H1 (cell line): ENCODE data around the gene GTF2IRD1. TPM values are rescaled to one million over a fixed set of nuclear protein-coding genes. Genes with fewer than 3 reads are reported as not detected.

Experiments used
- CTCF ChIA-PET: fragments of 300-600 bp; sonication (Branson Sonifier 250); formaldehyde crosslinking; loops from one replicate; lab custom pipeline; 2021; ENCODE audit not compliant: partially characterized antibody; lab: Charles Lee
- POLR2A ChIA-PET: fragments of 300-600 bp; sonication (Branson Sonifier 250); formaldehyde crosslinking; loops from one replicate; lab custom pipeline; 2021; ENCODE audit warnings: inconsistent platforms; ENCODE audit not compliant: partially characterized antibody; lab: Charles Lee
- DNase-seq, 2 experiments: peaks; one replicate each; pipeline versions ENCODE4 v3.0.0 to v3.0.0-alpha.2; 2010 to 2022; ENCODE audit warnings: low spot score in 2 of 2, low read depth in 1 of 2, mixed read lengths in 1 of 2
- FAIRE-seq: peaks from 2 replicates; lab custom pipeline; 2011; peaks lifted over from hg19 to GRCh38; lab: Jason Lieb, UNC
- H2AFZ ChIP-seq: 2 replicates; pipeline ENCODE4 v1.8.1; 2012; ENCODE audit warnings: low read length, inconsistent platforms
- H2AK5ac ChIP-seq: 2 replicates; pipeline ENCODE4 v1.6.1; 2013; ENCODE audit warnings: low read depth, low read length
- H2BK120ac ChIP-seq: replicated peaks from 2 replicates; pipeline ENCODE3; 2013; ENCODE audit warnings: low read depth, low read length, inconsistent platforms
- H2BK12ac ChIP-seq: 2 replicates; pipeline ENCODE4 v1.6.1; 2013; ENCODE audit warnings: low read depth, low read length
- H2BK15ac ChIP-seq: 2 replicates; pipeline ENCODE4 v1.6.1; 2013; ENCODE audit warnings: low read length
- H2BK20ac ChIP-seq: 2 replicates; pipeline ENCODE4 v1.6.1; 2013; ENCODE audit warnings: low read length
- H2BK5ac ChIP-seq: 2 replicates; pipeline ENCODE4 v1.6.1; 2013; ENCODE audit warnings: low read depth, low read length
- H3K14ac ChIP-seq: 2 replicates; pipeline ENCODE4 v1.6.1; 2013; ENCODE audit warnings: inconsistent platforms; ENCODE audit not compliant: insufficient read length
- H3K18ac ChIP-seq: 2 replicates; pipeline ENCODE4 v1.6.1; 2013; ENCODE audit warnings: low read length; ENCODE audit errors: extremely low read depth
- H3K23ac ChIP-seq: 2 replicates; pipeline ENCODE4 v1.6.1; 2013; ENCODE audit warnings: inconsistent platforms; ENCODE audit not compliant: insufficient read length
- H3K23me2 ChIP-seq: 2 replicates; pipeline ENCODE4 v1.6.1; 2013; ENCODE audit warnings: low read depth, low read length
- H3K27ac ChIP-seq: 2 replicates; pipeline ENCODE4 v1.6.1; 2011; ENCODE audit warnings: low read depth, low read length, inconsistent platforms
- H3K27me3 ChIP-seq, 4 experiments: replicated peaks in 1 of 4; 1 replicate in 1 of 4; 2 replicates in 3 of 4; pipeline versions ENCODE4 v1.6.1 to v1.8.1; 2011 to 2013; ENCODE audit warnings: low read length in 3 of 4, mild to moderate bottlenecking in 3 of 4, inconsistent platforms in 2 of 4, mixed read lengths in 2 of 4, moderate library complexity in 1 of 4; ENCODE audit not compliant: control insufficient read depth in 3 of 4, insufficient read depth in 3 of 4; ENCODE audit errors: extremely low read depth in 1 of 4
- H3K36me3 ChIP-seq, 4 experiments: 2 replicates each; pipeline versions ENCODE4 v1.6.1 to v1.8.1; 2011 to 2013; ENCODE audit warnings: mild to moderate bottlenecking in 4 of 4, low read length in 3 of 4, moderate library complexity in 2 of 4, control low read depth in 1 of 4, inconsistent platforms in 1 of 4; ENCODE audit not compliant: insufficient read depth in 4 of 4, control insufficient read depth in 2 of 4
- H3K4ac ChIP-seq: replicated peaks from 2 replicates; pipeline ENCODE3; 2013; ENCODE audit warnings: low read length, low read depth, mixed read lengths, inconsistent platforms; ENCODE audit not compliant: insufficient read length
- H3K4me1 ChIP-seq, 4 experiments: replicated peaks in 1 of 4; 1 replicate in 1 of 4; 2 replicates in 3 of 4; pipeline versions ENCODE4 v1.6.1 to v1.8.1; 2011 to 2013; ENCODE audit warnings: low read length in 3 of 4, inconsistent platforms in 2 of 4, mixed read lengths in 1 of 4; ENCODE audit not compliant: insufficient read depth in 4 of 4, control insufficient read depth in 3 of 4
- H3K4me2 ChIP-seq, 2 experiments: 2 replicates each; pipeline versions ENCODE4 v1.6.1 to v1.8.1; 2011 to 2013; ENCODE audit warnings: low read depth in 2 of 2, low read length in 2 of 2, control low read depth in 1 of 2, inconsistent platforms in 1 of 2, mild to moderate bottlenecking in 1 of 2; ENCODE audit not compliant: insufficient read depth in 1 of 2
- H3K4me3 ChIP-seq, 4 experiments: fragments of 200-600, 300-600 bp in 1 of 4; sonication (generic), shearing (Covaris generic), sonication (Bioruptor Twin) in 1 of 4; 2 replicates each; pipeline versions ENCODE4 v1.5.1 to v1.8.1; 2011 to 2016; ENCODE audit warnings: low read length in 4 of 4, low read depth in 3 of 4, control low read depth in 2 of 4, inconsistent platforms in 2 of 4, mild to moderate bottlenecking in 2 of 4, mixed read lengths in 1 of 4, moderate library complexity in 1 of 4; ENCODE audit not compliant: insufficient read depth in 2 of 4; ENCODE audit errors: extremely low read depth in 1 of 4
- H3K56ac ChIP-seq: replicated peaks from 2 replicates; pipeline ENCODE3; 2013; ENCODE audit warnings: low read depth, mild to moderate bottlenecking, mixed read lengths, low read length, inconsistent platforms; ENCODE audit not compliant: insufficient read length
- H3K79me1 ChIP-seq: 2 replicates; pipeline ENCODE4 v1.6.1; 2013; ENCODE audit warnings: low read depth, low read length, control low read depth
- H3K79me2 ChIP-seq, 2 experiments: 2 replicates each; pipeline versions ENCODE4 v1.6.1 to v1.8.1; 2012 to 2013; ENCODE audit warnings: low read length in 2 of 2, mild to moderate bottlenecking in 2 of 2, inconsistent platforms in 1 of 2; ENCODE audit not compliant: insufficient read depth in 2 of 2, control insufficient read depth in 1 of 2
- H3K9ac ChIP-seq, 4 experiments: replicated peaks in 1 of 4; 1 replicate in 1 of 4; 2 replicates in 3 of 4; pipeline versions ENCODE4 v1.6.1 to v1.8.1; 2011 to 2013; ENCODE audit warnings: low read depth in 3 of 4, low read length in 3 of 4, control low read depth in 2 of 4, mild to moderate bottlenecking in 2 of 4, moderate library complexity in 2 of 4, inconsistent platforms in 1 of 4; ENCODE audit errors: extremely low read depth in 1 of 4
- H3K9me3 ChIP-seq, 2 experiments: 2 replicates each; pipeline versions ENCODE4 v1.6.1 to v1.8.1; 2012 to 2013; ENCODE audit warnings: mild to moderate bottlenecking in 2 of 2, moderate library complexity in 2 of 2, control low read depth in 1 of 2, inconsistent platforms in 1 of 2, low read depth in 1 of 2, low read length in 1 of 2, mixed read lengths in 1 of 2; ENCODE audit not compliant: insufficient read depth in 2 of 2
- H4K20me1 ChIP-seq, 2 experiments: replicated peaks in 1 of 2; 2 replicates each; pipeline versions ENCODE3 to v1.8.1; 2011 to 2013; ENCODE audit warnings: inconsistent platforms in 2 of 2, low read length in 2 of 2, mild to moderate bottlenecking in 1 of 2; ENCODE audit not compliant: insufficient read depth in 2 of 2, control insufficient read depth in 1 of 2
- H4K5ac ChIP-seq: 2 replicates; pipeline ENCODE4 v1.6.1; 2013; ENCODE audit warnings: low read length, low read depth, mixed read lengths, inconsistent platforms; ENCODE audit not compliant: insufficient read length
- H4K8ac ChIP-seq: 2 replicates; pipeline ENCODE4 v1.8.0; 2013; ENCODE audit warnings: mild to moderate bottlenecking, moderate library complexity, low read length, inconsistent platforms; ENCODE audit not compliant: insufficient read depth; ENCODE audit errors: extremely low read depth
- H4K91ac ChIP-seq: replicated peaks from 2 replicates; pipeline ENCODE3; 2013; ENCODE audit warnings: low read length, mixed read lengths, inconsistent platforms; ENCODE audit not compliant: insufficient read length
- WGBS, 2 experiments: shearing (Covaris generic) in 1 of 2; methylation state at CpG; one replicate each; pipeline versions ENCODE4 v1.1.6 to v1.1.7; 2013 to 2015; ENCODE audit warnings: low lambda C conversion rate in 2 of 2, mixed read lengths in 2 of 2, inconsistent platforms in 1 of 2, low coverage in 1 of 2, missing lambda C conversion rate in 1 of 2; ENCODE audit not compliant: insufficient replicate concordance in 2 of 2, insufficient coverage in 1 of 2, insufficient read length in 1 of 2; ENCODE audit errors: extremely low coverage in 1 of 2, missing lambda C conversion rate in 1 of 2; 5-methylcytosine and 5-hydroxymethylcytosine counted together
- polyA plus RNA-seq, 7 experiments: library from polyadenylated mRNA; depleted of rRNA in 3 of 7; stranded (reverse) in 5 of 7; unstranded in 2 of 7; fragments of >200 nt in 5 of 7; fragments of 200-250 nt in 2 of 7; gene quantifications; 1 replicate in 5 of 7; 2 replicates in 1 of 7; 4 replicates in 1 of 7; pipeline versions ENCODE4 v1.2.1 to v1.2.3, GENCODE V29; 2011 to 2013; ENCODE audit warnings: missing spikeins in 2 of 7, mixed read lengths in 2 of 7
- total RNA-seq: library from RNA; stranded (reverse); fragmentation: NEBNext Ultra II Directional; extraction: Animal tissue kit (Norgen Biotek cat#: 25700); gene quantifications from 2 replicates; pipeline ENCODE4 v1.2.1, GENCODE V29; 2021

The GTF2IRD1 gene
- total and polyA plus RNA-seq, 2 of the 8 experiments (the other 6 are each of a cell fraction or from before 2014, with no cell fraction given), result 27.4 to 45.4 TPM

DNA sequence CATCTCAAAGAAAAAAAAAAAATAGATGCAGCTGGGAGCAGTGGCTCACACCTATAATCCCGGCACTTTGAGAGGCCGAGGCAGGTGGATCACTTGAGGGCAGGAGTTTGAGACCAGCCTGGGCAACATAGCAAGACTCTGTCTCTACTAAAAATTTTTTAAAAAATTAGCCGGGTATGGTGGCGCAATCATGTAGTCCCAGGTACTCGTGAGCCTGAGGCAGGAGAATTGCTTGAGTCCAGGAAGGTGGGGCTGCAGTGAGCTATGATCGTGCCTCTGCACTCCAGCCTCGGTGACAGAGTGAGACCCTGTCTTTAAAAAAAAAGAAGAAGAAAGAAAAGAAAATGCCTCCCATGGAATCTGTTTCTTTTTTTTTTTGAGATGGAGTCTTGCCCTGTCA is 31.9 kb downstream of the GTF2IRD1 start:
- no peak overlapping the region for H2BK15ac ChIP-seq
- no peak overlapping the region for H4K91ac ChIP-seq
- DNase-seq (no peak), FAIRE-seq (no peak)
- H2BK5ac ChIP-seq, result no peak overlapping the region
- H4K20me1 ChIP-seq, result peaks cover 0 to 6% of the 10 kb centered on the region in 2 experiments
- H3K23me2 ChIP-seq, result no peaks in the 10 kb centered on the region
- H3K4me1 ChIP-seq, result peaks cover 0 to 6% (median 5%) of the 10 kb centered on the region in 4 experiments; a peak in 4 of 7 replicates
- no peak overlapping the region for H2BK12ac ChIP-seq
- H3K14ac ChIP-seq, result no peak overlapping the region
- H3K79me1 ChIP-seq, result peaks cover 21% of the 10 kb centered on the region
- no peak overlapping the region for H3K56ac ChIP-seq
- H3K27ac ChIP-seq, result no peak overlapping the region
- H3K4ac ChIP-seq, result no peak overlapping the region
- ChIA-PET CTCF (interaction anchor here (0.6 to 1.6 kb wide), 7 partner anchors 11 to 222 kb away, joined by 3 to 4 read pairs (median 3); no protein-coding TSS in a partner anchor), POLR2A (no interaction called here)
- no peaks in the 10 kb centered on the region for H3K36me3 ChIP-seq
- no peak overlapping the region for H2AK5ac ChIP-seq
- H2AFZ ChIP-seq, result no peak overlapping the region
- no peaks in the 10 kb centered on the region for H3K9me3 ChIP-seq
- H3K79me2 ChIP-seq, result peaks cover 0 to 53% of the 10 kb centered on the region in 2 experiments; a peak in 2 of 4 replicates
- H2BK20ac ChIP-seq, result no peak overlapping the region
- WGBS, 2 experiments, result 93% methylated on average over 7 of the region's 7 CpGs; no CpG with 5 or more reads in 1 of the 2 experiments
- no peak overlapping the region for H3K4me2 ChIP-seq
- no peak overlapping the region for H2BK120ac ChIP-seq
- H3K9ac ChIP-seq, result no peak overlapping the region
- no peak overlapping the region for H3K4me3 ChIP-seq
- H3K23ac ChIP-seq, result no peak overlapping the region
- H4K5ac ChIP-seq, result no peak overlapping the region
- no peak overlapping the region for H3K18ac ChIP-seq
- H4K8ac ChIP-seq, result no peak overlapping the region
- H3K27me3 ChIP-seq, result no peaks in the 10 kb centered on the region
